WTC11 (cell line): ENCODE measurements around the gene IRF2. TPM values are rescaled to one million over a fixed set of nuclear protein-coding genes. Genes with fewer than 3 reads are reported as not detected.

Experiments
- ATAC-seq: fragments of 200-7000 bp; cut with Tn5 transposase; 2 replicates; pipeline ENCODE4 v1.10.0; 2021; ENCODE audit warnings: mild to moderate bottlenecking, moderate library complexity
- CTCF ChIA-PET: fragments of 300-600 bp; sonication (Branson Sonifier 250); formaldehyde crosslinking; loops from one replicate; lab custom pipeline; 2021; ENCODE audit warnings: antibody characterized with exemption; lab: Charles Lee
- POLR2A ChIA-PET: fragments of 350-600 bp; sonication (Branson Sonifier 250); formaldehyde crosslinking; loops from one replicate; lab custom pipeline; 2021; ENCODE audit warnings: antibody characterized with exemption; lab: Charles Lee
- DNase-seq: peaks from one replicate; pipeline ENCODE4 v3.0.0; 2021; ENCODE audit warnings: low spot score
- H3K27ac Mint-ChIP-seq: 2 replicates; pipeline ENCODE4 v1.8.0; 2021; ENCODE audit warnings: mixed read lengths
- H3K27me3 Mint-ChIP-seq: 2 replicates; pipeline ENCODE4 v1.8.0; 2021; ENCODE audit warnings: low read depth, mild to moderate bottlenecking, moderate library complexity, mixed read lengths
- H3K36me3 Mint-ChIP-seq: 2 replicates; pipeline ENCODE4 v1.8.0; 2021; ENCODE audit warnings: mixed read lengths
- H3K4me1 Mint-ChIP-seq: 2 replicates; pipeline ENCODE4 v1.8.0; 2022; ENCODE audit warnings: mixed read lengths
- H3K4me3 Mint-ChIP-seq: 2 replicates; pipeline ENCODE4 v1.8.0; 2021; ENCODE audit warnings: mild to moderate bottlenecking, moderate library complexity, mixed read lengths
- H3K9me3 Mint-ChIP-seq: 2 replicates; pipeline ENCODE4 v1.8.0; 2021; ENCODE audit warnings: mixed read lengths
- ATF2 ChIP-seq: sonication (generic); formaldehyde crosslinking; IDR thresholded peaks from 2 replicates; pipeline ENCODE4 v1.8.1; 2022; ENCODE audit warnings: low read depth, missing genetic modification reagents, borderline replicate concordance
- ATF3 ChIP-seq: sonication (generic); formaldehyde crosslinking; conservative IDR thresholded peaks from 2 replicates; pipeline ENCODE4 v1.8.1; 2022; ENCODE audit warnings: mild to moderate bottlenecking, missing genetic modification reagents
- CDX4 ChIP-seq: fragments of 250-450 bp; sonication (Bioruptor Pico); IDR thresholded peaks from 2 replicates; pipeline ENCODE4 v1.9.0; 2021; ENCODE audit warnings: moderate library complexity, mild to moderate bottlenecking, inconsistent platforms, borderline replicate concordance
- E2F4 ChIP-seq: sonication (generic); formaldehyde crosslinking; IDR thresholded peaks from 2 replicates; pipeline ENCODE4 v1.8.1; 2022; ENCODE audit warnings: low read depth, mild to moderate bottlenecking, moderate library complexity, missing genetic modification reagents, borderline replicate concordance
- EMX1 ChIP-seq: fragments of 250-450 bp; sonication (Bioruptor Pico); IDR thresholded peaks from 2 replicates; pipeline ENCODE4 v1.8.0; 2021; ENCODE audit warnings: mild to moderate bottlenecking
- ERG ChIP-seq: fragments of 250-450 bp; sonication (Bioruptor Pico); IDR thresholded peaks from 2 replicates; pipeline ENCODE4 v1.8.0; 2021; ENCODE audit warnings: mild to moderate bottlenecking
- ETV6 ChIP-seq: sonication (generic); formaldehyde crosslinking; IDR thresholded peaks from 2 replicates; pipeline ENCODE4 v1.8.1; 2022; ENCODE audit warnings: mild to moderate bottlenecking, missing genetic modification reagents
- FOXP1 ChIP-seq: sonication (generic); formaldehyde crosslinking; IDR thresholded peaks from 2 replicates; pipeline ENCODE4 v1.8.0; 2022; ENCODE audit warnings: missing genetic modification reagents, mild to moderate bottlenecking, moderate library complexity, borderline replicate concordance
- GRHL2 ChIP-seq: fragments of 250-450 bp; sonication (Bioruptor Pico); IDR thresholded peaks from 2 replicates; pipeline ENCODE4 v1.8.0; 2022; ENCODE audit warnings: mild to moderate bottlenecking, moderate library complexity; ENCODE audit not compliant: insufficient replicate concordance, severe bottlenecking
- JUN ChIP-seq: sonication (generic); formaldehyde crosslinking; IDR thresholded peaks from 2 replicates; pipeline ENCODE4 v1.8.0; 2023; ENCODE audit warnings: mild to moderate bottlenecking, missing genetic modification reagents
- KAT7 ChIP-seq: sonication (generic); formaldehyde crosslinking; IDR thresholded peaks from 2 replicates; pipeline ENCODE4 v1.8.1; 2023; ENCODE audit warnings: missing genetic modification reagents, mild to moderate bottlenecking, borderline replicate concordance
- MXD4 ChIP-seq: fragments of 250-450 bp; sonication (Bioruptor Pico); IDR thresholded peaks from 2 replicates; pipeline ENCODE4 v1.8.0; 2021; ENCODE audit warnings: mild to moderate bottlenecking, moderate library complexity, borderline replicate concordance
- MYBL2 ChIP-seq: sonication (generic); formaldehyde crosslinking; IDR thresholded peaks from 2 replicates; pipeline ENCODE4 v1.8.1; 2023; ENCODE audit warnings: mild to moderate bottlenecking, moderate library complexity, missing genetic modification reagents
- NFATC4 ChIP-seq: fragments of 250-450 bp; sonication (Bioruptor Pico); IDR thresholded peaks from 2 replicates; pipeline ENCODE4 v1.9.0; 2021; ENCODE audit warnings: mild to moderate bottlenecking
- RELA ChIP-seq: sonication (generic); formaldehyde crosslinking; IDR thresholded peaks from 2 replicates; pipeline ENCODE4 v1.8.1; 2022; ENCODE audit warnings: missing genetic modification reagents, mild to moderate bottlenecking, borderline replicate concordance
- SMAD3 ChIP-seq: sonication (generic); formaldehyde crosslinking; IDR thresholded peaks from 2 replicates; pipeline ENCODE4 v1.8.0; 2022; ENCODE audit warnings: missing genetic modification reagents, mild to moderate bottlenecking, borderline replicate concordance
- ZMAT4 ChIP-seq: fragments of 250-450 bp; sonication (Bioruptor Pico); IDR thresholded peaks from 2 replicates; pipeline ENCODE4 v1.9.0; 2021; ENCODE audit warnings: mild to moderate bottlenecking
- ZNF121 ChIP-seq: sonication (generic); formaldehyde crosslinking; IDR thresholded peaks from 2 replicates; pipeline ENCODE4 v1.8.0; 2023; ENCODE audit warnings: missing genetic modification reagents
- ZNF263 ChIP-seq: sonication (generic); formaldehyde crosslinking; IDR thresholded peaks from 2 replicates; pipeline ENCODE4 v1.8.1; 2022; ENCODE audit warnings: low read depth, mild to moderate bottlenecking, moderate library complexity, missing genetic modification reagents
- ZNF281 ChIP-seq: sonication (generic); formaldehyde crosslinking; IDR thresholded peaks from 2 replicates; pipeline ENCODE4 v1.8.0; 2023; ENCODE audit warnings: mild to moderate bottlenecking, missing genetic modification reagents
- ZNF671 ChIP-seq: fragments of 250-450 bp; sonication (Bioruptor Pico); IDR thresholded peaks from 2 replicates; pipeline ENCODE4 v1.8.0; 2021; ENCODE audit warnings: mild to moderate bottlenecking
- total RNA-seq: library from RNA; stranded (reverse); gene quantifications from 3 replicates; pipeline ENCODE4 v1.2.3, GENCODE V29; 2021

Gene IRF2
- total RNA-seq, 1 experiment from 2014 or later: 11.8 TPM

- Mint-ChIP-seq H3K4me3 (no peak overlapping the region), H3K36me3 (peaks cover 30% of the 10 kb centered on the region), H3K27ac (peak overlapping the region; percentile 79), H3K9me3 (no peaks in the 10 kb centered on the region), H3K27me3 (no peaks in the 10 kb centered on the region), H3K4me1 (peaks cover 41% of the 10 kb centered on the region)
- ATAC-seq (peak; percentile 53), DNase-seq (no peak)
- TF ChIP-seq SMAD3 (CRISPR knock-in tag): no peak
- peak; percentile 60; the same call in 1 of the 2 replicates for TF ChIP-seq ETV6 (CRISPR knock-in tag)
- ChIA-PET POLR2A (no interaction called here), CTCF (interaction anchor here (0.8 to 1.6 kb wide), 4 partner anchors 18 to 144 kb away, joined by 3 to 7 read pairs (median 4); no protein-coding TSS in a partner anchor)
Measured at GRCh38 chr4:184408021-184408683, 66.2 kb downstream of the IRF2 start.

- no peak for DNase-seq
- Mint-ChIP-seq H3K27me3 (no peaks in the 10 kb centered on the region), H3K4me3 (no peak overlapping the region), H3K4me1 (peaks cover 53% of the 10 kb centered on the region), H3K27ac (peak overlapping the region; percentile 93), H3K36me3 (peaks cover 24% of the 10 kb centered on the region), H3K9me3 (no peaks in the 10 kb centered on the region)
- no peak for ATAC-seq
- TF ChIP-seq ATF2 (no peak), JUN (no peak), ZMAT4 (CRISPR knock-in tag) (no peak), NFATC4 (no peak), EMX1 (CRISPR knock-in tag) (no peak), MXD4 (CRISPR knock-in tag) (no peak), RELA (CRISPR knock-in tag) (no peak), ZNF281 (CRISPR knock-in tag) (no peak), KAT7 (CRISPR knock-in tag) (no peak), E2F4 (no peak), ETV6 (CRISPR knock-in tag) (no peak)
- POLR2A ChIA-PET: no interaction called here
- CTCF ChIA-PET: no interaction called here
Measured at GRCh38 chr4:184406958-184407391, 67.4 kb downstream of the IRF2 start.

- TF ChIP-seq ZNF263 (CRISPR knock-in tag): no peak
- TF ChIP-seq ATF3 (CRISPR knock-in tag): no peak
- no peak for TF ChIP-seq MYBL2 (CRISPR knock-in tag)
- no peak for TF ChIP-seq EMX1 (CRISPR knock-in tag)
- no peak for TF ChIP-seq ZNF671 (CRISPR knock-in tag)
- no peak for TF ChIP-seq ERG (CRISPR knock-in tag)
- TF ChIP-seq CDX4: no peak
- no peak for TF ChIP-seq ZNF121 (CRISPR knock-in tag)
- no peak for TF ChIP-seq GRHL2
- TF ChIP-seq FOXP1: no peak
- Mint-ChIP-seq H3K27me3 (no peaks in the 10 kb centered on the region), H3K36me3 (peaks cover 22% of the 10 kb centered on the region), H3K4me1 (peaks cover 58% of the 10 kb centered on the region), H3K4me3 (no peak overlapping the region), H3K27ac (no peak overlapping the region), H3K9me3 (no peaks in the 10 kb centered on the region)
- CTCF ChIA-PET: no interaction called here
- DNase-seq (no peak), ATAC-seq (no peak)
- POLR2A ChIA-PET: no interaction called here
Measured at GRCh38 chr4:184404047-184404446, 70.3 kb downstream of the IRF2 start.
